A673 (cell line): ENCODE measurements around the gene EHD3. TPM values are rescaled to one million over a fixed set of nuclear protein-coding genes. Genes with fewer than 3 reads are reported as not detected.

Source experiments
- BruUV-seq: library from RNA; stranded (reverse); fragments of 400-500 nt; replicated peaks from 2 replicates; lab custom pipeline; 2021; lab: Mats Ljungman, UMichigan
- CTCF ChIA-PET: fragments of 300-600 bp; sonication (Branson Sonifier 250); formaldehyde crosslinking; loops from one replicate; lab custom pipeline; 2022; ENCODE audit warnings: antibody characterized with exemption; lab: Charles Lee
- POLR2A ChIA-PET: fragments of 300-600 bp; sonication (Branson Sonifier 250); formaldehyde crosslinking; loops from one replicate; lab custom pipeline; 2022; ENCODE audit warnings: antibody characterized with exemption; ENCODE audit not compliant: low non-redundant PET; lab: Charles Lee
- DNase-seq: peaks from one replicate; pipeline ENCODE4 v3.0.0-alpha.2; 2015; ENCODE audit warnings: low spot score
- H3K27ac ChIP-seq: fragments of 200-600 bp; sonication (generic); 2 replicates; pipeline ENCODE4 v1.5.1; 2016; ENCODE audit warnings: mixed run types, low read depth, mild to moderate bottlenecking, mixed read lengths, antibody characterized with exemption, low read length; ENCODE audit not compliant: poor library complexity, severe bottlenecking
- H3K27me3 ChIP-seq: fragments of 200-600 bp; sonication (generic); replicated peaks from 2 replicates; pipeline ENCODE4 v1.6.1; 2017; ENCODE audit warnings: mixed run types, low read depth, mild to moderate bottlenecking, mixed read lengths, antibody characterized with exemption, low read length; ENCODE audit not compliant: insufficient read depth, poor library complexity
- H3K36me3 ChIP-seq: fragments of 200-600 bp; sonication (generic); 2 replicates; pipeline ENCODE4 v1.6.1; 2016; ENCODE audit warnings: mixed run types, mild to moderate bottlenecking, mixed read lengths, antibody characterized with exemption, low read length; ENCODE audit not compliant: insufficient read depth, poor library complexity, severe bottlenecking
- H3K4me1 ChIP-seq: fragments of 200-600 bp; sonication (generic); 2 replicates; pipeline ENCODE4 v1.6.1; 2017; ENCODE audit warnings: mixed run types, mild to moderate bottlenecking, mixed read lengths, antibody characterized with exemption, low read length; ENCODE audit not compliant: insufficient read depth, poor library complexity, severe bottlenecking
- H3K4me3 ChIP-seq: fragments of 200-600 bp; sonication (generic); 2 replicates; pipeline ENCODE4 v1.5.1; 2016; ENCODE audit warnings: low read depth, mixed run types, mild to moderate bottlenecking, mixed read lengths, low read length; ENCODE audit not compliant: poor library complexity, severe bottlenecking
- H3K9me3 ChIP-seq: fragments of 200-600 bp; sonication (generic); 2 replicates; pipeline ENCODE4 v1.6.1; 2016; ENCODE audit warnings: mixed run types, low read depth, mild to moderate bottlenecking, mixed read lengths, antibody characterized with exemption, low read length; ENCODE audit not compliant: poor library complexity, severe bottlenecking
- EZH2 ChIP-seq: fragments of 200-600 bp; sonication (generic); IDR thresholded peaks from 2 replicates; pipeline ENCODE4 v1.6.1; 2017; ENCODE audit warnings: borderline replicate concordance, low read depth, mild to moderate bottlenecking, mixed read lengths, antibody characterized with exemption, low read length; ENCODE audit not compliant: poor library complexity, severe bottlenecking
- intact Hi-C: fragments of 100-400 bp; cut with micrococcal nuclease; formaldehyde crosslinking; loops from one replicate; pipeline ENCODE4 v1.10.0; 2022; ENCODE audit not compliant: unreplicated experiment
- total RNA-seq: library from RNA; stranded (reverse); gene quantifications from 2 replicates; pipeline ENCODE4 v1.2.3, GENCODE V29; 2021
- TF ChIP-seq, protein P1 (sequence below): fragments of 300-800, 200-600 bp; sonication (generic); conservative IDR thresholded peaks from 2 replicates; pipeline ENCODE4 v1.5.1; 2017; ENCODE audit warnings: low read depth, mild to moderate bottlenecking, antibody characterized with exemption, low read length, moderate library complexity, mixed read lengths

The EHD3 gene
- total RNA-seq, 1 experiment from 2014 or later, result 4.4 TPM

GRCh38 chr2:31254237-31255203 lies 20.6 kb downstream of the EHD3 start:
- no peaks in the 10 kb centered on the region for H3K36me3 ChIP-seq
- DNase-seq, result no peak
- no TSS peak for BruUV-seq
- H3K4me3 ChIP-seq, result no peak overlapping the region
- no peaks in the 10 kb centered on the region for H3K27me3 ChIP-seq
- CTCF ChIA-PET, result no interaction called here
- no peaks in the 10 kb centered on the region for H3K9me3 ChIP-seq
- no peaks in the 10 kb centered on the region for H3K4me1 ChIP-seq
- H3K27ac ChIP-seq, result no peak overlapping the region
- POLR2A ChIA-PET, result no interaction called here
- TF ChIP-seq EZH2, result no peak
- TF ChIP-seq, protein P1, sequence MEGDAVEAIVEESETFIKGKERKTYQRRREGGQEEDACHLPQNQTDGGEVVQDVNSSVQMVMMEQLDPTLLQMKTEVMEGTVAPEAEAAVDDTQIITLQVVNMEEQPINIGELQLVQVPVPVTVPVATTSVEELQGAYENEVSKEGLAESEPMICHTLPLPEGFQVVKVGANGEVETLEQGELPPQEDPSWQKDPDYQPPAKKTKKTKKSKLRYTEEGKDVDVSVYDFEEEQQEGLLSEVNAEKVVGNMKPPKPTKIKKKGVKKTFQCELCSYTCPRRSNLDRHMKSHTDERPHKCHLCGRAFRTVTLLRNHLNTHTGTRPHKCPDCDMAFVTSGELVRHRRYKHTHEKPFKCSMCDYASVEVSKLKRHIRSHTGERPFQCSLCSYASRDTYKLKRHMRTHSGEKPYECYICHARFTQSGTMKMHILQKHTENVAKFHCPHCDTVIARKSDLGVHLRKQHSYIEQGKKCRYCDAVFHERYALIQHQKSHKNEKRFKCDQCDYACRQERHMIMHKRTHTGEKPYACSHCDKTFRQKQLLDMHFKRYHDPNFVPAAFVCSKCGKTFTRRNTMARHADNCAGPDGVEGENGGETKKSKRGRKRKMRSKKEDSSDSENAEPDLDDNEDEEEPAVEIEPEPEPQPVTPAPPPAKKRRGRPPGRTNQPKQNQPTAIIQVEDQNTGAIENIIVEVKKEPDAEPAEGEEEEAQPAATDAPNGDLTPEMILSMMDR, result no peak
- intact Hi-C loops, result no loop called here

DNA sequence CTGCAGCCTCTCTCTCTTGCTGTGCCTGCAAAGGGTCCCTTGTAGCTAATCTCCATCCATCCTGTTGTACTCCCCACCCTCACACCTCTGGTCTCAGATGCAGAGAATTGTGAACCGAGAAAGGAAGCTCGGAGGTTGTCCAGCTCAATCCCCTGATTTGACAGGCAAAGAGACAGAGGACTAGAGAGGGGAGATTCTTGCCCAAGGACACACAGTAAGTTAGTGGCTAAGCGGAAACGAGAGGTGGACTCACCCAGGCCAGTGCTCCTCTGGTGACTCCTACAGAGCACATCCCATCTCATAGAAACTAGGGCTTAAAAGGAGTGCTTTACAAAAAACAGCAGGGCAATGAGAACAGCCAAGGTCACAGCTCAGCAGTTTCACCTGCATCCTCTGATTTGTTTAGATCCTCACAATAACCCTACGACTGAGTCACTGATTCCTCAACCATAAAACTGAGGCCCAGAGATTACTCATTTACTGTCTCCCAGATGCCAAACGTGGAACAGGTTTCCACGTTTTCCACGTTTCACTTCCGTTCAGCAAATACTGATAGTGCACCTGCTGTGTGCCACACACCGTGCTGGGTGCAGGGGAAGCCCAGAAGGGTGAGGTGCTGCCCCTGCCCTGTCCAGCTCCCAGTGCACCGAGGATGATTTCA lies 22.1 kb downstream of the EHD3 start:
- POLR2A ChIA-PET, result no interaction called here
- no peak for TF ChIP-seq EZH2
- TF ChIP-seq, protein P1, result no peak
- no peaks in the 10 kb centered on the region for H3K9me3 ChIP-seq
- CTCF ChIA-PET, result interaction anchor here (0.6 kb wide), 1 partner anchor 26 kb away, joined by 5 read pairs; no protein-coding TSS in a partner anchor
- intact Hi-C loops, result no loop called here
- no TSS peak for BruUV-seq
- H3K4me1 ChIP-seq, result no peaks in the 10 kb centered on the region
- no peak for DNase-seq
- no peak overlapping the region for H3K4me3 ChIP-seq
- no peak overlapping the region for H3K27ac ChIP-seq
- H3K36me3 ChIP-seq, result no peaks in the 10 kb centered on the region
- H3K27me3 ChIP-seq, result no peaks in the 10 kb centered on the region

- no TSS peak for BruUV-seq
- CTCF ChIA-PET, result interaction anchor here (0.5 to 0.6 kb wide), 2 partner anchors 27 to 1109 kb away, joined by 5 read pairs; no protein-coding TSS in a partner anchor
- H3K4me1 ChIP-seq, result no peaks in the 10 kb centered on the region
- no peak overlapping the region for H3K27ac ChIP-seq
- DNase-seq, result no peak
- intact Hi-C loops, result no loop called here
- TF ChIP-seq EZH2, result no peak
- TF ChIP-seq, protein P1, result no peak
- POLR2A ChIA-PET, result no interaction called here
- H3K9me3 ChIP-seq, result no peaks in the 10 kb centered on the region
- H3K4me3 ChIP-seq, result no peak overlapping the region
- H3K27me3 ChIP-seq, result no peaks in the 10 kb centered on the region
- H3K36me3 ChIP-seq, result no peaks in the 10 kb centered on the region
Measured at GRCh38 chr2:31256611-31257382, 22.8 kb downstream of the EHD3 start.
